Measurements from ENCODE around the gene TMEM200C. TPM values are rescaled to one million over a fixed set of nuclear protein-coding genes. Genes with fewer than 3 reads are reported as not detected.

TMEM200C gene
- 0.85 TPM for total RNA-seq (ENCODE audit: unreplicated experiment)
- long read RNA-seq: 0 reads

DNA sequence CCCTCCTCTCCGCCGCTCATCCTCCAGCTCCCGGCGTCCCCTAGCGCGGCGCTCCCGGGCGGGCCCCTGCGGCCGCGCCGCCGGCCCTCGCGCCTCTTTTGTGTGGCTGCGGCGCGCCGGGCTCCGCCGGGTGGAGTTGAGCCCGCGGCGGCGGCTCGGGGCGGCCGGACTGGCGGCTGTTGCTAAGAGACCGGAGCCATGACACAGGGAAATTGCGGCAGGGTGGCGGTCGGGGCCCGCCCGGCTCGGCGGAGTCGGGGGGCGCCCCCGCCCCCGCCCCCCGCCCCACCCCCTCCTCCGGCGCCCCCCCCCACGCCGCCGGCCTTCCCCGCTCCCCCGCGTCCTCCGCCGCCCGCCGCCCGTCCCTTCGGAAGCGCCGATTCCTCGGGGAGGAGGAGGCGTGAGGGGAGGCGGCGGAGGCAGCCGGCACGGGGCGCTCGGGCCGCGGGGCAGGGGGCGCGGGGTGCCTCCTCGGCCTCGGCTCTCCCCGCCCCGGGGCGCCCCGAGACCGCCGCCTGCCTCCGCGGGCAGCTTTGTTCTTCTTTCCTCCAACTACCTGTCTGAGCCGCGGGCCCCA, at the start of gene TMEM200C:
TSS of gene TMEM200C (minus strand) at position 224 of the 577 bp plus-strand sequence. CDS start 3,459 bp downstream, outside the sequence.
- Mint-ChIP-seq H3K4me1 (ENCODE audit: unreplicated experiment) (no peaks in the 10 kb centered on the region), H3K4me3 (ENCODE audit: unreplicated experiment) (peak within 1 kb of the TSS; percentile 84), H3K9me3 (ENCODE audit: unreplicated experiment) (no peaks in the 10 kb centered on the region), H3K36me3 (ENCODE audit: low read depth, unreplicated experiment) (no peaks in the 10 kb centered on the region), H3K27me3 (ENCODE audit: unreplicated experiment) (peaks cover 15% of the 10 kb centered on the region), H3K27ac (ENCODE audit: unreplicated experiment) (no peak within 1 kb of the TSS)
- peak; percentile 57 for DNase-seq (ENCODE audit: low spot score)
- no peak for TF ChIP-seq CTCF (IDR thresholded peaks at IDR 0.05; ENCODE audit: unreplicated experiment)

DNA sequence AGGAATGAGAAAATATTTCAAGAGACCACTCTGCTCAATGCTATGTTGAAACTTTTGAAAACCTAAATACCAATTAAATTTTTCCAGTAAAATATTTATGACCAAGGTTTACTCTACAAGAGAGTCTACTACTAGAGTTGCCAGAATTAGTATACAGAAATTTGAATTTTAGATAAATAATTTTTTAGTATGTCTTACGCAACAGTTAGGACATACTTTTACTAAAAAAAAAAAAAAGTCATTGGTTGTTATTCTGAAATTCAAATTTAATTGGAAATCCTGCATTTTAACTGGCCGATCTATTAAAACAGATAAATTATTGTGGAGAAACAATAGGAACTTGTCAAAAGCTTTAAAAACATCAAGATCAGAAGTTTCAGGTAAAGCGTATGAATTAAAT, 49.1 kb upstream of the TMEM200C start:
- no peak for DNase-seq (ENCODE audit: low spot score)
- TF ChIP-seq CTCF (IDR thresholded peaks at IDR 0.05; ENCODE audit: unreplicated experiment): no peak
- no peak overlapping the region for H3K4me3 Mint-ChIP-seq (ENCODE audit: unreplicated experiment)
- no peaks in the 10 kb centered on the region for H3K27me3 Mint-ChIP-seq (ENCODE audit: unreplicated experiment)
- H3K27ac Mint-ChIP-seq (ENCODE audit: unreplicated experiment): no peak overlapping the region
- H3K36me3 Mint-ChIP-seq (ENCODE audit: low read depth, unreplicated experiment): no peaks in the 10 kb centered on the region
- H3K9me3 Mint-ChIP-seq (ENCODE audit: unreplicated experiment): no peaks in the 10 kb centered on the region
- peaks cover 4% of the 10 kb centered on the region for H3K4me1 Mint-ChIP-seq (ENCODE audit: unreplicated experiment)

GRCh38 chr18:5943514-5943913, 48.2 kb upstream of the TMEM200C start:
- TF ChIP-seq CTCF (IDR thresholded peaks at IDR 0.05; ENCODE audit: unreplicated experiment): no peak
- DNase-seq (ENCODE audit: low spot score): no peak
- Mint-ChIP-seq H3K4me1 (ENCODE audit: unreplicated experiment) (peaks cover 4% of the 10 kb centered on the region), H3K4me3 (ENCODE audit: unreplicated experiment) (no peak overlapping the region), H3K9me3 (ENCODE audit: unreplicated experiment) (no peaks in the 10 kb centered on the region), H3K27ac (ENCODE audit: unreplicated experiment) (no peak overlapping the region), H3K27me3 (ENCODE audit: unreplicated experiment) (no peaks in the 10 kb centered on the region), H3K36me3 (ENCODE audit: low read depth, unreplicated experiment) (no peaks in the 10 kb centered on the region)

DNA sequence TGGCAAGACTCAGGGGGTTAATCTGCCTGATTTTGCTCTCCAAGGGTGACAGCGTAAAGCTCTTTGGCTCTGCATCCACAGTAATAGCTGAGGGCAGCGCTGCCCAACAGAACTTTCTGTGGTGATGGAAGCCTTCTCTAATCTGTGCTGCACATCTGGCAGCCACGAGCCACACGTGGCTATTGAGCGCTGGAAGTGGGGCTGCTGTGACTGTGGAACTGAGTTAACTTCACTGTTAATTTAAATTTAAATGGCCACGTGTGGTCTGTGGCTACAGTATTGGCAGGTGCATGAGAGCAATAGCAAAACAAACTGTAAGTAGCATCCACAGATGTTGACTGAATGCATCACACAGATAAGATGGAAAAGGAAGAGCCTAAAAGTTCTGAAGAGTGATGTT, 47.3 kb upstream of the TMEM200C start:
- no peak for DNase-seq (ENCODE audit: low spot score)
- Mint-ChIP-seq H3K4me1 (ENCODE audit: unreplicated experiment) (peaks cover 4% of the 10 kb centered on the region), H3K36me3 (ENCODE audit: low read depth, unreplicated experiment) (no peaks in the 10 kb centered on the region), H3K9me3 (ENCODE audit: unreplicated experiment) (no peaks in the 10 kb centered on the region), H3K4me3 (ENCODE audit: unreplicated experiment) (no peak overlapping the region), H3K27ac (ENCODE audit: unreplicated experiment) (no peak overlapping the region), H3K27me3 (ENCODE audit: unreplicated experiment) (peaks cover 2% of the 10 kb centered on the region)
- TF ChIP-seq CTCF (IDR thresholded peaks at IDR 0.05; ENCODE audit: unreplicated experiment): no peak

DNA sequence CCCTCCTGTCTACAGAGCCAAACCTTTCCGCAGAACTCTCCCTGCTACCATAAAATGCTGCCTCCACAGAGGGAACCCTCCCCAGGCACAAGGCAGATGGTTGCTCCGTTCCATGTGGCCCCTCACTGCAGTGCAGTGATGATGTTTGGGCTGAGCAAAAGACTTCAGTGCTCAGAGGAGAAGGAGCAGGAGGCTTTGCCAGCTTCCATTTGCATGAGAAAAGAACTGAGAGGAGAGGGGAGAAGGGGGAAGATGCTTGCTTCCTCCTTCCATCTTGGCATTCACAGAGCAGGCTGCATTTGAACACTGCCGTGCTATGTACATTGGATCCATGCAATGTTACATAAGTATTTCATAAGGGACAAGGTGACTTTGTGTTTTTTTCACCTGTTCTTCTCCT, 46.6 kb upstream of the TMEM200C start:
- DNase-seq (ENCODE audit: low spot score): no peak
- H3K36me3 Mint-ChIP-seq (ENCODE audit: low read depth, unreplicated experiment): no peaks in the 10 kb centered on the region
- H3K27ac Mint-ChIP-seq (ENCODE audit: unreplicated experiment): no peak overlapping the region
- H3K9me3 Mint-ChIP-seq (ENCODE audit: unreplicated experiment): no peaks in the 10 kb centered on the region
- no peak overlapping the region for H3K4me3 Mint-ChIP-seq (ENCODE audit: unreplicated experiment)
- peaks cover 4% of the 10 kb centered on the region for H3K4me1 Mint-ChIP-seq (ENCODE audit: unreplicated experiment)
- H3K27me3 Mint-ChIP-seq (ENCODE audit: unreplicated experiment): peaks cover 2% of the 10 kb centered on the region
- TF ChIP-seq CTCF (IDR thresholded peaks at IDR 0.05; ENCODE audit: unreplicated experiment): no peak

Measured in endothelial cell (in vitro differentiated cells).